GM21360 (cell line): ENCODE results near the gene GALNT18.

Experiments used
- ATAC-seq: cut with Tn5 transposase; IDR thresholded peaks from one replicate; pipeline ENCODE4 v1.9.1; 2021; ENCODE audit warnings: mild to moderate bottlenecking, moderate library complexity; ENCODE audit not compliant: unreplicated experiment

The GALNT18 gene

GRCh38 chr11:11502263-11502861, 119.4 kb downstream of the GALNT18 start:
- ATAC-seq: no peak

DNA sequence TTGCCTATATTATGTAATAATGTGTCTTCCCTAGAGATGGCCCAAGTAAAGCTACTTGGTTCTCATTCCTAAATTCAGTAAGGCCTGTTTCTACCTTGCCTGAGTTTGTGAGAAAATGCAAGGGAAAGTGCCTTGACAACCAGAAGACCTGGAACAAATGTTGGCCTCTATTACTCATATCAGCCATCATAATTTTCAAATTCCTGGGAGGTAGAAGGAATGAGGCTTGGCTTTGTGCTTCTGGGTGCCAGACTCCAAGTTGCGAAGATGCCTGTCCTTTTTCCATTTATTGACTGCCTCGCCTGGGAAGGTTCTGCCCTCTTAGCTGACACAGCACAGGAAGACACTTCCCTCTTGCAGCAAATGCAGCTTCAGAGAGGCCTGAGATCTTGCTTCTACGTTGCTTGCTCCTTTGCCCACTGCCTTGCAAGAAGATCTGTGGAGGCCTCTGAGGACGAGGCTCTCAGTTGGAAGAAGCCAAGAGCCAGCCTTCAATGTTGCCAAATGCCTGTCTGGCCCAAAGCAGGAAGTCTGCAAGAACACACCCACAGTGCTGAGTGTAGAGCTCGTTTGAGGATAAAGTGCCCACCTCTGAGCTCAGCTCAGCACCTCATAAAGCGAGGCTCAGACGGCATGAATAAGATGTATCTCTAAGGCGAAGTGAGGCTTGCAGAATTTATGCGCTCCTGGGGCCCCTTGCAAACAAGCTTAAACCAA, 120.1 kb downstream of the GALNT18 start:
- no peak for ATAC-seq

DNA sequence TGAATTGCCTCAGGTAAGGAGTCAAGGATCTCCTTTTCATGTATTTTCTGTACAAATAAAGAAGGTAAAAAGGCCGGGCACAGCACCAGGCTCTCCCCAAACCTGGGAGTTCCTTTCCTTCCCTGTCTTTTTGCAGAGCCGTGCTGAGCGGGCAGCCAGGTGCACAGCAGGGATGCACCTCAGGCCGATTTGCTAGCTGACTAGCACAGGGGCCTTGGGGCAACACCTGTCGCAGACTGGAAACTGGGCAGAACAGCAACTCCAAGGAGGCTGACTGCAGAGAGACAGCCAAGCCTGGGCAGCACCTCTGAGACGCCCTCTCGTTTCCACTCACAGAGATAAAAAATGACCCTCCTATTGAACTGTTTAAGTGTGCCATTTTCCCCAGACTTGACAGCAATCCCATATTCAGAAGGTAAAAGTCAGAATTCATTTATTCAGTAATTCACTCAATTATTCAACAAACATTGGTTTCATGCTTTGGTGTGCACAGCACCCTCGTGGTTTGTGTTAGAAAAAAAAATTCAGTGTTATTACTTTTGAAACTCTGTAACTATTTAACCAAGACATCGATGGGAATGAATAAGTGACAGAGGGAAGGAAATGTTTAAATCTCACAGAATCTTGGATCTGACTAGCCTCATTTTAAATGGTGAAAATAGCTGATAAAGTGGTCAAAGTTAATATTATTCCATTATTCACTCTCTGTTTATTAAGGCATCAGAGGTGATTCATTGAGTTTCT, 120.9 kb downstream of the GALNT18 start:
- no peak for ATAC-seq

GRCh38 chr11:11499300-11499699, 122.5 kb downstream of the GALNT18 start:
- no peak for ATAC-seq

- no peak for ATAC-seq
Measured at GRCh38 chr11:11498195-11498594, 123.6 kb downstream of the GALNT18 start.

DNA sequence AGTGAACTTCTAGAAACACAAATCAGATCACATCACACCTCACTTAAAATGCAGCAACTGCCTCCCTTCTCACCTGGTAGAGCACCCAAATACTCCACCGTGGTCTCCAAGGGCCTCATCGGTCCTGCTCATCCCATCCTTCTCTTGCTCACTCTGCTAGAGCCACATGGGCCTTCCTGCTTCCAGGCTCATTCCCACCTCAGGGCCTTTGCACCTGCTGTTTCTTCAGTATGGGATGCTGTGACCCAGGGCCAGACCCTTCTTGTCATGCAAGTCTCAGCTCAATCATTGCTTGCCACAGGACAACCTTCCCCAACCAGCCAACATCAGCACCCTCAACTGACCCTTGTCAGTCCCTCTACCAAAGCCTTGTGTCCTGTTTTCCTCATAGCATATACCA, 124.9 kb downstream of the GALNT18 start:
- no peak for ATAC-seq

DNA sequence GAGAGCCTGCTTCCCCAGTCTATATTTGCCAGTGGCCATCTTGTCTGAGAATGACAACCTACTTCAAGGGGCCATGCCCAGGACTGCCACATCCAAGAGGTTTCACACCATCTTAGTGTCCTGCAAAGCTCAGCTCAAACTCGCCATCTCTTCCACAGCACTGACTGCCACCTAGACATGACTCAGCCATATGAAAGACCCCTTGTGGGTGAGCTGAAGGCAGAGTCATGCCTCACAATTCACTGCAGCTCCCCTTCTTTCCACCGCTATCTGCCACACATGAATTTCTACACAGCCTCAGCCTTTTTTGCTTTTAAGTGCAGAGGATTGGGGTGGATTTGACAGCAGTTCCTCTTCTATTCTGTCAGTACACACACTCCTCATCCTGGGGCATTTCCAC, 127.5 kb downstream of the GALNT18 start:
- no peak for ATAC-seq

GRCh38 chr11:11493698-11494097, 128.1 kb downstream of the GALNT18 start:
- no peak for ATAC-seq

GRCh38 chr11:11491589-11491988, 130.2 kb downstream of the GALNT18 start:
- no peak for ATAC-seq

- no peak for ATAC-seq
Measured at GRCh38 chr11:11491014-11491413, 130.8 kb downstream of the GALNT18 start.

GRCh38 chr11:11486423-11486822, 135.4 kb downstream of the GALNT18 start:
- no peak for ATAC-seq

DNA sequence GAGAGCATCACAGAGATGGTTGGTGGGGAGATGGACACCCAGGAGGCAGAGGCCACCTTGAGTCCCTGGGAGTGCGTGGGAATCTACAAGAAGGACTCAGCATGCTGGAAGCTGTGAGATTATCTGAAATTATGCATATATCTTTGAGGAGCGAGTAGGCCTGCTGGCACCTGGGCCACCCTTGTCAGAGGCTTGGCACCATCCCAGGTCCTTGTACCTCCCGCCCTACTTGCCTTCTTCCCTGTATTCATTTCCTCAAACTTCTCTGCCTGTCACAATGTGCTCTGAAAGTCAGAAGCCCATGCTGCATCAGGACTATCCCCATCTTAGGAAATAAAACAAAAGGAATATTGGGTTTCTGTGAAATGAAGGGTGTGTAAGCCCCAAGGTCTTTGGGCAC, 135.8 kb downstream of the GALNT18 start:
- ATAC-seq: no peak

GRCh38 chr11:11483627-11484026, 138.2 kb downstream of the GALNT18 start:
- no peak for ATAC-seq

- ATAC-seq: no peak
Measured at GRCh38 chr11:11482730-11483129, 139.1 kb downstream of the GALNT18 start.

GRCh38 chr11:11481371-11481770, 140.4 kb downstream of the GALNT18 start:
- no peak for ATAC-seq

DNA sequence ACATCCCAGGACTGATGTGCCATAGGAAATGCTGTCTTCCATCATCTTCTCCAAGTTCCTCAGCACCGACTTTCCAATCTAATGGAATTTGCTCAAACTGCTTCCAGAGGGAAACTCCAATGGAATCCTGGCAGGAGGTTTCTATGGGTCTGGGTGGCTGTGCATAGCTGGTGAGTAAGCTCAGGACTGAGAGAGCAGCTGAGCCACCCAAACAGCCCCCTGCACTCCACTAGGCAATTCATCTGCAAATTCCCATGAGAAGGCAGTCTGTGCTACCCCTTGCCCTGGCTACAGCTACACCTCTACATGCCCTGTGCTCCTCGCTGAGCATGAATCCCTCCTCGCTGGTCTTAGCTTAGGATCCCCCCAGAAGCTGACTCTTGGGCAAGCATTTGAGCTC, 140.8 kb downstream of the GALNT18 start:
- no peak for ATAC-seq

- ATAC-seq: no peak
Measured at GRCh38 chr11:11478687-11479086, 143.1 kb downstream of the GALNT18 start.

DNA sequence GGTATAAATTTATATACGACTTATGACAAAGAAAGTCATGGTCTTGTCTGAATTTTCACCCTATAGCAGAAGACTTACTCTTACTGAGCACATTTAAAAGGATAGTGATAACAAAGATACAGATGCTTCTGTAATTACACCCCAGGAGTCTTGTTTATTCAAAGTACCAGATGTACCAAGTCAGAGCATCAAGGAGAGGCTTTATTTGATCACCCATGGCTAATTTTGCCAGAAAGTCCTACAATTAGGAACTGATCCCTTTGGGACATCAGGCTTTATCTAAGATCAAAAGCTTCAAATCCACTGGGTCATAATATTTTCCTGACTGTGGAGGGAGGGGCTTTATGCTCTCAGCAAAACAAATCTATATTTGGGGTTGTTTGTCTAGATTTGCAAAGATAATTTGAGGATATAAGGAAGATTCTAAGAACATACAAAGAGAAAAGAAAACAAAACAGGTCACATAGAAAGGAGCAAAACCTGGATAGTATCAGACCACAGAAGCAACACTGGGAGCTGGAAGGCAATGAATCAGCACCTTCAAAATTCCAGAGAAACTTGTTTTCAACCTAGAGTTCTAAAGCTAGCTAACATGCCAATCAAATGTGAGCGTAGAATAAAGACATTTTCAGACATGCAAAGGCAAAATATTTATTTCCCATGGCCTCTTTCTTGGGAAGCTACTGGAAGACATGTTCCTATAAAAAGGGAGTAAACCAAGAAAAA, 143.9 kb downstream of the GALNT18 start:
- ATAC-seq: no peak

- no peak for ATAC-seq
Measured at GRCh38 chr11:11476971-11477645, 144.7 kb downstream of the GALNT18 start.

DNA sequence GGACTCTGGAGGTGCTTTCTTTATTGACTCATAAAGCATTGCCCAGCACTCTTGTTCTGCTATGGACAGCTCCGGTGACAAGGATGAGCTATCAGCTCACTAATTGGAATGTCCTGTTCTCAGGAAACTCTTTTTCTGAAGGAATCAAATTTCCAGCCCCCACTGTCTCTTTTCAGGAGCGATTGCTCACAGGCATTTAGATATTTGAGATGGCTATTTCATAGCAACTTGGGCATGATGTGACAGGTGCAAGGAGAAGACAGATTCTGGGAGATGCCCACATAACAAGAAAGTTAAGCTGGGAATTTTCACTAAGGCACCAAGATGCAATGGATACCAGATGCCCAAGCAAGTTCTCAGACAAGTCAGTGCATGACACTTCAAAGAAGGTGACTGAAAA, 145.3 kb downstream of the GALNT18 start:
- ATAC-seq: no peak

- ATAC-seq: no peak
Measured at GRCh38 chr11:11472106-11472505, 149.7 kb downstream of the GALNT18 start.
